Hippocampal formation (tissue), 2 donors: ENCODE results near the gene FMO5.

Source experiments
- DNase-seq, 2 donors: peaks; one replicate each; lab custom pipeline; 2025; lab: John Stamatoyannopoulos, UW

Gene FMO5

DNA sequence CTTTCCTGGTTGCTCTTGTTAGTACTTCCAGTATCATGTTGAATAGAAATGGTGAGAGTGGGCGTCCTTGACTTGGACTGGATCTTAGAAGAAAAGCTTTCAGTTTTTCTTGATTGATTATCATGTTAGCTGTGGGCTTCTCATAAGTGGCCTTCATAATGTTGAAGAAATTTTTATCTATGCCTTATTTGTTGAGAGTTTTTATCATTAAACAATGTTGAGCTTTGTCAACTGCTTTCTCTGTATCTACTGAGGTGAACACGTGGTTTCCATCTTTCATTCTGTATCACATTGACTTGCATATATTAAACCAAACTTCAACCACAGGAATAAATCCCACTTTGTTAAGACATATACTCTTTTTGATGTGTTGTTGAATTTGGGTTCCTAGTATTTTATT is 82.3 kb downstream of the FMO5 start:
- no peak for DNase-seq
